WERI-Rb-1 (cell line): ENCODE measurements around the gene PARD3B.

Experiments
- DNase-seq: peaks from one replicate; pipeline ENCODE4 v3.0.0-alpha.2; 2020
- H3K27ac ChIP-seq: fragments of 250-450 bp; sonication (Bioruptor Pico); 2 replicates; pipeline ENCODE4 v1.5.1; 2020; ENCODE audit warnings: mild to moderate bottlenecking, moderate library complexity
- H3K27me3 ChIP-seq: fragments of 250-450 bp; sonication (Bioruptor Pico); 2 replicates; pipeline ENCODE4 v1.5.1; 2021; ENCODE audit warnings: mild to moderate bottlenecking, low read depth, moderate library complexity; ENCODE audit not compliant: insufficient read depth, severe bottlenecking
- H3K36me3 ChIP-seq: fragments of 250-450 bp; sonication (Bioruptor Pico); 2 replicates; pipeline ENCODE4 v1.5.1; 2020; ENCODE audit warnings: mild to moderate bottlenecking, moderate library complexity
- H3K4me3 ChIP-seq: 2 replicates; pipeline ENCODE4 v1.5.1; 2011; ENCODE audit warnings: low read depth, mild to moderate bottlenecking, control low read depth, low read length
- H3K9me3 ChIP-seq: fragments of 250-450 bp; sonication (Bioruptor Pico); 2 replicates; pipeline ENCODE4 v1.5.1; 2021; ENCODE audit warnings: mild to moderate bottlenecking, moderate library complexity; ENCODE audit not compliant: severe bottlenecking
- CTCF ChIP-seq: IDR thresholded peaks from 2 replicates; pipeline ENCODE4 v1.5.1; 2011; ENCODE audit warnings: low read depth, mild to moderate bottlenecking, control low read depth, inconsistent platforms, low read length

Gene PARD3B

GRCh38 chr2:205139822-205140463, 594.7 kb downstream of the PARD3B start:
- no peak for TF ChIP-seq CTCF
- Histone ChIP-seq H3K27ac (no peak overlapping the region), H3K27me3 (no peaks in the 10 kb centered on the region), H3K4me3 (no peak overlapping the region), H3K9me3 (no peaks in the 10 kb centered on the region), H3K36me3 (no peaks in the 10 kb centered on the region)
- no peak for DNase-seq

GRCh38 chr2:205141381-205141780, 596.1 kb downstream of the PARD3B start:
- Histone ChIP-seq H3K36me3 (no peaks in the 10 kb centered on the region), H3K27me3 (no peaks in the 10 kb centered on the region), H3K27ac (no peak overlapping the region), H3K4me3 (no peak overlapping the region), H3K9me3 (no peaks in the 10 kb centered on the region)
- TF ChIP-seq CTCF, result no peak
- DNase-seq, result no peak

DNA sequence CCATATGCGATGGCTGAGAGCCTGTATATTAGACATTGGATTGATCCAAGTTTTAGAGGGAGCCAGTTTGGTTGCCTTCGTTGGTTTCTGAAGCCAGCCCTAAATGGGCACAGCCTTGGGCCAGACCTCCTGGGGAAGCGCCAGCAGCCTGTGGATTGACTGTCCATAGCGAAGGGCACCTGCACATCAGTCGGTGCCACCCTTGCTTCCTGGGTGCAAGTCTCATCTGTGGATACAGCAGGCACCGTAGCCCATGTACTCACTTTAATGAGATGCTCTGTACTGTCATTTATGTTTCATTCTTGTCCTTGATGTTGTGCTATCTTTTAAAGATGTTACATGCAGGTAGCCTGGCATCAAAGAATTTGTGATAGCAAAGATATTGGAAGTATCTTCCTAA, 600.6 kb downstream of the PARD3B start:
- TF ChIP-seq CTCF, result no peak
- Histone ChIP-seq H3K4me3 (no peak overlapping the region), H3K9me3 (no peaks in the 10 kb centered on the region), H3K36me3 (no peaks in the 10 kb centered on the region), H3K27ac (no peak overlapping the region), H3K27me3 (no peaks in the 10 kb centered on the region)
- no peak for DNase-seq

- no peak for DNase-seq
- H3K27ac ChIP-seq, result no peak overlapping the region
- no peaks in the 10 kb centered on the region for H3K9me3 ChIP-seq
- no peak overlapping the region for H3K4me3 ChIP-seq
- no peaks in the 10 kb centered on the region for H3K36me3 ChIP-seq
- no peaks in the 10 kb centered on the region for H3K27me3 ChIP-seq
- no peak for TF ChIP-seq CTCF
These were observed 603.5 kb downstream of the PARD3B start for GRCh38 chr2:205148755-205149154.

DNA sequence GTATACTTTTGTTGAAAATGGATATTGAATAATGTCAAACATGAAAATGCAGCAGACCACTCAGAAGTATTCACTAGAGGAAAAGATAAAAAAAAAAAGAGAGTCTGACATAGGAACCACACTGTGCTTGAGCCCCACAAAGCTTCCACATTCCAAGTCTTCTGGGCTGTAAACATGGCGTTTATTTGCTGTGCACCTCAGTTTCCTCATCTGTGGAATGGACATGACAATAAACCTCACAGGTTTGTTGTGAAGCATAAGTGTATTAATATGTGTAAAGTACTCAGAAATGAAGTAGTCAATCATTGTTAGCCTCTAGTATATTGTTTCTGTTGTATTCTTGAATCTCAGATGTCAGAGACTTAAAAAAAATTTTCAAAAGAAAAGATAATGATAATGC, 611.2 kb downstream of the PARD3B start:
- no peak for DNase-seq
- no peaks in the 10 kb centered on the region for H3K36me3 ChIP-seq
- no peaks in the 10 kb centered on the region for H3K27me3 ChIP-seq
- H3K4me3 ChIP-seq, result no peak overlapping the region
- no peak overlapping the region for H3K27ac ChIP-seq
- no peak for TF ChIP-seq CTCF
- no peaks in the 10 kb centered on the region for H3K9me3 ChIP-seq

DNA sequence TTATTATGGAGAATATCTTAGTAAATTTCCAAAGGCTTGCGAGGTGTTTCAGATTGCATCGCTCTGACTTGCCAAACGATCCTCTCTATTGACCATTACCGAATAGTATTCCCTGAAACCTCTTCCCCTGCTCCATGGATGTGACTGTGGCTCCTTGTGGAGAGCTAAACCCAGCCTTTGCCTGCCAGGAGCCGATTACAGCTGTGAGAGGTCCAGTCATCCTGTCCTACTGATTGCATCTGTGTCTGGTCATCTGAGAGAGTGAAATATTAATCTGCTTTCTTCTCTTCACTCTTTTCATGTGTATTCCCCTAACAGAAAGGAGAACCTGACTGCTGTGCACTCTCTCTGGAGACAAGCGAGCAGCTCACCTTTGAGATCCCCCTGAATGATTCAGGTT, 613.1 kb downstream of the PARD3B start:
- no peak for TF ChIP-seq CTCF
- no peak for DNase-seq
- H3K27ac ChIP-seq, result no peak overlapping the region
- no peaks in the 10 kb centered on the region for H3K36me3 ChIP-seq
- no peak overlapping the region for H3K4me3 ChIP-seq
- H3K9me3 ChIP-seq, result no peaks in the 10 kb centered on the region
- no peaks in the 10 kb centered on the region for H3K27me3 ChIP-seq
